ENCODE data around the gene RADIL. TPM values are rescaled to one million over a fixed set of nuclear protein-coding genes. Genes with fewer than 3 reads are reported as not detected.

Gene RADIL
- polyA plus RNA-seq, 1 donor (not counting 4 experiments of a cell fraction or from before 2014, with no cell fraction given), result not detected

DNA sequence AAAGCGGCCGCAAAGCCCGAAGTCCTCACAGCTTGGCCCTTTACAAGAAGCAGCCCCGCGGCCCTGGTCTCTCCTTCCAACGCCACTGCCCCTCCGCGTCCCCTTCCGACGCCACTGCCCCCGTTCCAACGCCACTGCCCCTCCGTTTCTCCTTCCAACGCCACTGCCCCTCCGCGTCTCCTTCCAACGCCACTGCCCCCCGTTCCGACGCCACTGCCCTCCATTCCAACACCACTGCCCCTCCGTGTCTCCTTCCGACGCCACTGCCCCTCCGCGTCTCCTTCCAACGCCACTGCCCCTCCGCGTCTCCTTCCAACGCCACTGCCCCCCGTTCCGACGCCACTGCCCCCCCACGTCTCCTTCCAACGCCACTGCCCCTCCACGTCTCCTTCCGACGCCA, 75.0 kb downstream of the RADIL start:
- Histone ChIP-seq H3K27me3 (ENCODE audit: control insufficient read depth, extremely low read depth, insufficient read depth, low read length) (peaks cover 30% of the 10 kb centered on the region), H3K27ac (ENCODE audit: control insufficient read depth, insufficient read depth, low read length) (no peak overlapping the region), H2AFZ (ENCODE audit: control insufficient read depth, low read length) (no peak overlapping the region), H3K9me1 (ENCODE audit: control insufficient read depth, extremely low read depth, insufficient read depth, low read length) (no peaks in the 10 kb centered on the region), H3K79me2 (ENCODE audit: control insufficient read depth, insufficient read depth, low read length) (no peaks in the 10 kb centered on the region), H3K4me1 (ENCODE audit: control insufficient read depth, extremely low read depth, insufficient read depth, low read length) (no peaks in the 10 kb centered on the region), H3K4me2 (ENCODE audit: control insufficient read depth, extremely low read depth, insufficient read depth, low read depth, low read length) (no peak overlapping the region), H3K36me3 (ENCODE audit: control insufficient read depth in 2 of 2, extremely low read depth in 1 of 2, insufficient read depth in 2 of 2, low read length in 2 of 2) (no peaks in the 10 kb centered on the region), H3K9ac (ENCODE audit: control insufficient read depth, extremely low read depth, insufficient read depth, low read length) (no peak overlapping the region), H4K20me1 (ENCODE audit: control insufficient read depth, extremely low read depth, insufficient read depth, low read length) (no peaks in the 10 kb centered on the region), H3K4me3 (ENCODE audit: control insufficient read depth in 2 of 3, extremely low read depth in 1 of 3, insufficient read depth in 2 of 3, low read depth in 1 of 3, low read length in 3 of 3) (no peak overlapping the region), H3K9me3 (ENCODE audit: control insufficient read depth, low read depth, low read length) (no peaks in the 10 kb centered on the region)
- TF ChIP-seq EZH2 (IDR thresholded peaks at IDR 0.05; ENCODE audit: low read length), result no peak
- TF ChIP-seq, protein P1, sequence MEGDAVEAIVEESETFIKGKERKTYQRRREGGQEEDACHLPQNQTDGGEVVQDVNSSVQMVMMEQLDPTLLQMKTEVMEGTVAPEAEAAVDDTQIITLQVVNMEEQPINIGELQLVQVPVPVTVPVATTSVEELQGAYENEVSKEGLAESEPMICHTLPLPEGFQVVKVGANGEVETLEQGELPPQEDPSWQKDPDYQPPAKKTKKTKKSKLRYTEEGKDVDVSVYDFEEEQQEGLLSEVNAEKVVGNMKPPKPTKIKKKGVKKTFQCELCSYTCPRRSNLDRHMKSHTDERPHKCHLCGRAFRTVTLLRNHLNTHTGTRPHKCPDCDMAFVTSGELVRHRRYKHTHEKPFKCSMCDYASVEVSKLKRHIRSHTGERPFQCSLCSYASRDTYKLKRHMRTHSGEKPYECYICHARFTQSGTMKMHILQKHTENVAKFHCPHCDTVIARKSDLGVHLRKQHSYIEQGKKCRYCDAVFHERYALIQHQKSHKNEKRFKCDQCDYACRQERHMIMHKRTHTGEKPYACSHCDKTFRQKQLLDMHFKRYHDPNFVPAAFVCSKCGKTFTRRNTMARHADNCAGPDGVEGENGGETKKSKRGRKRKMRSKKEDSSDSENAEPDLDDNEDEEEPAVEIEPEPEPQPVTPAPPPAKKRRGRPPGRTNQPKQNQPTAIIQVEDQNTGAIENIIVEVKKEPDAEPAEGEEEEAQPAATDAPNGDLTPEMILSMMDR (optimal IDR thresholded peaks at IDR 0.05 in 1 of 3, IDR thresholded peaks at IDR 0.05 in 1 of 3, conservative IDR thresholded peaks at IDR 0.05 in 1 of 3; ENCODE audit: extremely low read depth in 1 of 3, insufficient read depth in 2 of 3, low read length in 3 of 3), result no peak
- DNase-seq (ENCODE audit: low read depth, low spot score) (no peak), FAIRE-seq (no peak)
- dilution Hi-C loops (cut with MboI; ENCODE audit: extremely low pct_ligation_motif_present, low sequenced_read_pairs), result no loop called here

DNA sequence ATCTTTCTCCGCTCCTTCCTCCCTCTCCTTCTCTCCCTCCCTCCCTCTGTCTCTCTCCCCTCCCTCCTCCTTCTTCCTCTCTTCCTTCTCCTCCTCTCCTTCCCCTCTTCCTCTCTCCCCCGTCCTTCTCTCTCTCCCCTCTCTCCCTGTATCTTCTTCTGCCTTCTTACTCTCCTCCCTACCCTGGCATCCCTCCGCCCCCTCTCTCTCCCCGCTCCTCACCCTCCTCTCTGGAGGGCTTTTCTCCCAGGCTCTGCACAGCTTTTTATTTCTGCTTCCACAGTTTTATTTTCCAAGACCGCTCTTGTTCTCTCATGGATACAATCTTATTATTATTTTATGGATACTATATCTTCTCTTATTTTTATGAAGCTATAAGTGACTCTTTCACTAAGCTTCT, 75.5 kb downstream of the RADIL start:
- Histone ChIP-seq H3K9me1 (ENCODE audit: control insufficient read depth, extremely low read depth, insufficient read depth, low read length) (no peaks in the 10 kb centered on the region), H3K9ac (ENCODE audit: control insufficient read depth, extremely low read depth, insufficient read depth, low read length) (no peak overlapping the region), H3K36me3 (ENCODE audit: control insufficient read depth in 2 of 2, extremely low read depth in 1 of 2, insufficient read depth in 2 of 2, low read length in 2 of 2) (no peaks in the 10 kb centered on the region), H3K9me3 (ENCODE audit: control insufficient read depth, low read depth, low read length) (no peaks in the 10 kb centered on the region), H2AFZ (ENCODE audit: control insufficient read depth, low read length) (no peak overlapping the region), H3K4me1 (ENCODE audit: control insufficient read depth, extremely low read depth, insufficient read depth, low read length) (no peaks in the 10 kb centered on the region), H3K4me3 (ENCODE audit: control insufficient read depth in 2 of 3, extremely low read depth in 1 of 3, insufficient read depth in 2 of 3, low read depth in 1 of 3, low read length in 3 of 3) (no peak overlapping the region), H3K27ac (ENCODE audit: control insufficient read depth, insufficient read depth, low read length) (no peak overlapping the region), H3K4me2 (ENCODE audit: control insufficient read depth, extremely low read depth, insufficient read depth, low read depth, low read length) (no peak overlapping the region), H3K27me3 (ENCODE audit: control insufficient read depth, extremely low read depth, insufficient read depth, low read length) (peaks cover 30% of the 10 kb centered on the region), H4K20me1 (ENCODE audit: control insufficient read depth, extremely low read depth, insufficient read depth, low read length) (no peaks in the 10 kb centered on the region), H3K79me2 (ENCODE audit: control insufficient read depth, insufficient read depth, low read length) (no peaks in the 10 kb centered on the region)
- TF ChIP-seq, protein P1 (optimal IDR thresholded peaks at IDR 0.05 in 1 of 3, IDR thresholded peaks at IDR 0.05 in 1 of 3, conservative IDR thresholded peaks at IDR 0.05 in 1 of 3; ENCODE audit: extremely low read depth in 1 of 3, insufficient read depth in 2 of 3, low read length in 3 of 3), result no peak
- TF ChIP-seq EZH2 (IDR thresholded peaks at IDR 0.05; ENCODE audit: low read length), result no peak
- DNase-seq (ENCODE audit: low read depth, low spot score), result no peak
- dilution Hi-C loops (cut with MboI; ENCODE audit: extremely low pct_ligation_motif_present, low sequenced_read_pairs), result no loop called here
- no peak for FAIRE-seq

Measured in keratinocyte (primary cell).